Progenitor cell of endocrine pancreas (in vitro differentiated cells): ENCODE data around the gene NOX3. TPM values are rescaled to one million over a fixed set of nuclear protein-coding genes. Genes with fewer than 3 reads are reported as not detected.

ENCODE experiments used
- DNase-seq: peaks from one replicate; pipeline ENCODE4 v3.0.0; 2021; ENCODE audit warnings: low spot score; ENCODE audit not compliant: unreplicated experiment
- H3K27ac Mint-ChIP-seq: 2 replicates; pipeline ENCODE4 v1.8.0; 2021; ENCODE audit warnings: mild to moderate bottlenecking, moderate library complexity, mixed read lengths
- H3K27me3 Mint-ChIP-seq: 2 replicates; pipeline ENCODE4 v1.8.0; 2021; ENCODE audit warnings: mixed read lengths
- H3K36me3 Mint-ChIP-seq: 2 replicates; pipeline ENCODE4 v1.8.0; 2022; ENCODE audit warnings: mixed read lengths; ENCODE audit not compliant: insufficient read depth
- H3K4me1 Mint-ChIP-seq: 2 replicates; pipeline ENCODE4 v1.8.0; 2021; ENCODE audit warnings: low read depth, mixed read lengths
- H3K4me3 Mint-ChIP-seq: 2 replicates; pipeline ENCODE4 v1.8.0; 2021; ENCODE audit warnings: low read depth, mild to moderate bottlenecking, moderate library complexity, mixed read lengths
- H3K9me3 Mint-ChIP-seq: 2 replicates; pipeline ENCODE4 v1.8.0; 2021; ENCODE audit warnings: low read depth, mixed read lengths
- total RNA-seq: library from RNA; stranded (reverse); gene quantifications from 2 replicates; pipeline ENCODE4 v1.2.1, GENCODE V29; 2021
- TF ChIP-seq, protein P1 (sequence below): fragments of 200-600 bp; sonication (generic); IDR thresholded peaks from one replicate; pipeline ENCODE4 v1.5.0; 2021; ENCODE audit warnings: antibody characterized with exemption, mild to moderate bottlenecking; ENCODE audit not compliant: unreplicated experiment

NOX3 gene
- total RNA-seq, 1 donor from 2014 or later: not detected

DNA sequence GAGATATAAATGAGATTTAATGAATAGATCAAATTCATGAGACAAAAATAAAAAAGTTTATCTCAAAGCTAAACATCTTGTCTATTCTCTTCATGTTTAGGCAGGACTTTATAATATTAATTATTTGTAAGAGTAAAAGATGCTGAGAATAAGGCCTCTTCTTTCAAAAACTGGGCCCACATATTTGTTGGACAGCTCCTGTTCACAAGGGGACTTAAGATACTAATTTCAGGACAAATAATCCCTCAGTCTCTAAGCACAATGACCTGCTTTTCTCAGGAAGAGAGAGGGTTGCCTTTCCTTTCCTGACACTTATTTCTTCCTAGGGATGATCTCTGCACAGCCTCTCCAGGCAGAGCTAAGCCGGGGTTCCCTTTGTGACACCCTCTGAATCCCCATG, 43.3 kb downstream of the NOX3 start:
- DNase-seq: no peak

DNA sequence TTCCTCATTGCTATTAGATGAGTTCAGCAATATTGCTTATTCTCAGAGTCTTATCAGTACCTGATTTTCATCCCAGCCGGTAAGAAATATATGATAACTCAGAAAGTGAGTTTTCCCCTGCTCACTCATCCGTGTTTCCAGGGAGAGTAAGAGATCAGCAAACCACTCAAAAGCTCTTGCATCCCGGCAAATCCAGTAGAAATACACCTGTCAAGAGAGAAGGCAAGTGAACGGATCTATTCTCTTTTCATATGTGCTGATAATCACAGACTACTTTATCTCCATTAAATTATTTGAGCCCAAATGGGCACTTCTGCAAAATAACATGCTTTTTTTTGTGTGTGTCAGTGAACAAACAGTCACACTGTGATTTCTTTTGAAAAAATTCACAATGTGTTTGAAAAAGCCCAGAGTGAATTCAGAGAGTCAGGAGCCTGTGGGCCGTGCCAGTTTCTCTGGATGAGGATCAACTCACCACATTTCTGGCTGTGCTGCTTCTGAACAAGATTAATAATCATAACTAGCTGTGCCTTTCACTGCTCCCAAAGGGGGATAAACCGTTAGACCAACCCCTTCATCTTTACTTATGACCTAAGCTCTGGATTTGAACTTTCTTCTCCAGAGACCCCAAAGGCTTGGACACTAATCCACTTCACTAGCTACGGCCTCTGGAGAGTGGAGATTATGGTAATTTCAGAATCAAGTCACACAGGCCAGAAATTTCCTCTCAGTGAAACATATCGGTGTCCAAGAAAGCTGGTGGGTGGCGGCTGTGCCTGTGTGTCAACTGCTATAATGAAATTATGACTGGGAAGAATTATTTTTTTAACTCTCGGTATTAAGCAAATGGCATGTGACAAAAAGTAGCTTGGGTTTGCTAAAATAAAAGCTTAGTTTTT, 44.2 kb downstream of the NOX3 start:
- no peak overlapping the region for H3K4me3 Mint-ChIP-seq
- peaks cover 2% of the 10 kb centered on the region for H3K4me1 Mint-ChIP-seq
- no peaks in the 10 kb centered on the region for H3K9me3 Mint-ChIP-seq
- no peaks in the 10 kb centered on the region for H3K36me3 Mint-ChIP-seq
- TF ChIP-seq, protein P1, sequence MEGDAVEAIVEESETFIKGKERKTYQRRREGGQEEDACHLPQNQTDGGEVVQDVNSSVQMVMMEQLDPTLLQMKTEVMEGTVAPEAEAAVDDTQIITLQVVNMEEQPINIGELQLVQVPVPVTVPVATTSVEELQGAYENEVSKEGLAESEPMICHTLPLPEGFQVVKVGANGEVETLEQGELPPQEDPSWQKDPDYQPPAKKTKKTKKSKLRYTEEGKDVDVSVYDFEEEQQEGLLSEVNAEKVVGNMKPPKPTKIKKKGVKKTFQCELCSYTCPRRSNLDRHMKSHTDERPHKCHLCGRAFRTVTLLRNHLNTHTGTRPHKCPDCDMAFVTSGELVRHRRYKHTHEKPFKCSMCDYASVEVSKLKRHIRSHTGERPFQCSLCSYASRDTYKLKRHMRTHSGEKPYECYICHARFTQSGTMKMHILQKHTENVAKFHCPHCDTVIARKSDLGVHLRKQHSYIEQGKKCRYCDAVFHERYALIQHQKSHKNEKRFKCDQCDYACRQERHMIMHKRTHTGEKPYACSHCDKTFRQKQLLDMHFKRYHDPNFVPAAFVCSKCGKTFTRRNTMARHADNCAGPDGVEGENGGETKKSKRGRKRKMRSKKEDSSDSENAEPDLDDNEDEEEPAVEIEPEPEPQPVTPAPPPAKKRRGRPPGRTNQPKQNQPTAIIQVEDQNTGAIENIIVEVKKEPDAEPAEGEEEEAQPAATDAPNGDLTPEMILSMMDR: no peak
- DNase-seq: no peak
- H3K27ac Mint-ChIP-seq: no peak overlapping the region
- no peaks in the 10 kb centered on the region for H3K27me3 Mint-ChIP-seq

More for the DNA sequence above, 43.3 kb downstream of the NOX3 start:
- Mint-ChIP-seq H3K36me3 (no peaks in the 10 kb centered on the region), H3K4me3 (no peak overlapping the region), H3K27me3 (no peaks in the 10 kb centered on the region), H3K4me1 (peaks cover 2% of the 10 kb centered on the region), H3K9me3 (no peaks in the 10 kb centered on the region), H3K27ac (no peak overlapping the region)
- TF ChIP-seq, protein P1: no peak

DNA sequence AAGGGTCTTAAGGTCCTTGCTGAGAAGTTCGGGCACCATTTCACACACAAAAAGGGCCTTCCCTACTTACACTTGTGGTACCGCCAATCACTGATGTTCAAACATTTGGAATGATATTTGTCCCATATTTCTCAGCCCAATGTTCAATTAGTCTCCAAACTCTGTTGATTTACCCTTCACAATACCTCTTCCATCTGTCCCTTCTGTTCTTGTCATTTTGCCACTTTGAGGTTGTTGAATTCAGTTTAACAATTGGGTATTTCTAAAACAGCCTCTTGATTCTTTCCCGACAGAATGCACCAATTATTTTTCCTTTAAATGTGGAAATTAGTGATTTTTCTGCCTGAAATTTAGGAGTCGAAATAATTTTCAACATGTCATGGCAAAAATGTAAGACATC, 46.2 kb downstream of the NOX3 start:
- H3K27ac Mint-ChIP-seq: no peak overlapping the region
- no peaks in the 10 kb centered on the region for H3K27me3 Mint-ChIP-seq
- peaks cover 2% of the 10 kb centered on the region for H3K4me1 Mint-ChIP-seq

DNA sequence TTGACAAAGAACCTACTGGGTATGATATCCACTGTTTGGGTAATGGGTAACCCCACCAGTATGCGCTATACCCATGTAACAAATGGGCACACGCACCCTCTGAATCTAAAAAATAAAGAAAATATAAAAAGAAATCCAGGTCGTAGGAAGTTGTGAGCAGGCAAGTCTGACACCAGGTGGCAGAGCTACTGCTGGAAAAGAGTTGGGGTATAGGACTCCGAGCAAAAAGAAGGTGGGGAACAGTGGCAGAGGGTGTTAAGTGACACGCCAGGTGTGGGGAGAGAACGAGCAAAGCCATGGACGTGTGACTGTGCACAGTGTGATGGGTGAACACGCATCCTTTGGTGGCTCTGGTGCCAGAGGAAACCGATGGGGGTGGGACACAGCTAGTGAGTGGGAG, 46.7 kb downstream of the NOX3 start:
- H3K36me3 Mint-ChIP-seq: no peaks in the 10 kb centered on the region
- H3K9me3 Mint-ChIP-seq: no peaks in the 10 kb centered on the region
- DNase-seq: no peak
- no peak overlapping the region for H3K4me3 Mint-ChIP-seq
- H3K27ac Mint-ChIP-seq: no peak overlapping the region
- TF ChIP-seq, protein P1: no peak
- peaks cover 2% of the 10 kb centered on the region for H3K4me1 Mint-ChIP-seq
- H3K27me3 Mint-ChIP-seq: no peaks in the 10 kb centered on the region

More for the DNA sequence above, 46.2 kb downstream of the NOX3 start:
- Mint-ChIP-seq H3K36me3 (no peaks in the 10 kb centered on the region), H3K4me3 (no peak overlapping the region), H3K9me3 (no peaks in the 10 kb centered on the region)
- no peak for DNase-seq
- TF ChIP-seq, protein P1: no peak

DNA sequence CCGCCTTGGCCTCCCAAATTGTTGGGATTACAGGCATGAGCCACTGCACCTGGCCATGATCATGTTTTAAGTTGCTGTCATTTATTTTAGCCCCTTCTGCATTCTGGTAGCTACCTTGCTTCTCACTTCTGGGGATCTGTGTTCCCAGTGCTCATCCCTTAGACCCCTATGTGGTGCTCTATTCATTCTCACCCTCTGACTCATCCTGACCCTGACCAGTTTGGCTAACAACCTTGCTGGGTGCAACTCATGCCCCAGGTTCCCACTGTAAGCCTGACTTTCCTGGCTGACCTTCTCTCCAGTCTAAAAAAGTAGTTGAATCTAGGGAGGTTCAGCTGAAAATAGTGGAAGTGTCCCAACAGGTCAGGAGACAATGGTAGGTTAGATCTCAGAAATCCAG, 47.4 kb downstream of the NOX3 start:
- Mint-ChIP-seq H3K4me1 (no peaks in the 10 kb centered on the region), H3K9me3 (no peaks in the 10 kb centered on the region), H3K4me3 (no peak overlapping the region), H3K27ac (no peak overlapping the region), H3K36me3 (no peaks in the 10 kb centered on the region), H3K27me3 (no peaks in the 10 kb centered on the region)
- TF ChIP-seq, protein P1: no peak
- DNase-seq: no peak
